SK-N-MC (cell line): ENCODE measurements around the gene BARHL2.

ENCODE experiments used
- EZH2 ChIP-seq: fragments of 200-600 bp; sonication (generic); IDR thresholded peaks from one replicate; pipeline ENCODE4 v1.6.1; 2017; ENCODE audit warnings: antibody characterized with exemption
- FOXP2 ChIP-seq: optimal IDR thresholded peaks from 2 replicates; pipeline ENCODE3; 2011; ENCODE audit warnings: mild to moderate bottlenecking, moderate library complexity; ENCODE audit not compliant: insufficient read depth; ENCODE audit errors: extremely low read length, control extremely low read depth
- POLR2AphosphoS5 ChIP-seq: IDR thresholded peaks from 2 replicates; pipeline ENCODE4 v1.6.1; 2012; ENCODE audit warnings: mild to moderate bottlenecking, low read depth, low read length, borderline replicate concordance

DNA sequence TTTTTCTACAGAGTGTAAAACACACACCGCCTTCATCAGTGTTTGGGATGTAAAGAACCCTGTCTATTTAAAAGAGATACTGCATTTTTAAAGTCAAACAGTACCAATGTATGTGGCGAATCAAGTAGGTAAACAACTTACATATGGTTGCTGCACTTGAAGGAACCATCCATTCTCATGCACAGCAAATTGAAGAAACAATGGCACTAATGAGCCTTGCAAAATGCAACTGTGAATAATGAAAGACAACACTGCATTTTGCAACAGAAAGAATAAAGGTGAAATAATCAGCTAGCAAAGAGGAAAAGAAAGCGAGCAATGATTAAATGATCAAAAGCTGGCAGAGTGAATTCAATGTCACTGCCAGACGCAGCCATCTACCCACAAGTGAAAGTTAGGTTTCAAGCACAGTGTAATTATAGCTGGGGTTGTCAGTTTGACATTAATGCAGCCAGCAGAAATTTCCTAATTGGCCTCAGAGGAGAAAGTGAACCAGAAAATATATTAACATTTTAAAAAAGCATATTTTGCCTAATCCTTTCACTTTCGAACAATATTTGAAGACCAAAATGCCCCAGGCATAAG, 10.9 kb upstream of the BARHL2 start:
- TF ChIP-seq EZH2: no peak
- TF ChIP-seq POLR2AphosphoS5: no peak
- no peak for TF ChIP-seq FOXP2
